HCT116 (cell line): ENCODE results near the gene ACOX3.

Experiments
- CTCF ChIP-seq, 3 experiments: fragments of 200-600 bp in 1 of 3; sonication (generic) in 1 of 3; IDR thresholded peaks in 2 of 3; conservative IDR thresholded peaks in 1 of 3; 2 replicates each; pipeline ENCODE4 v1.5.1; 2012 to 2017; ENCODE audit warnings: low read depth in 2 of 3, low read length in 2 of 3, antibody characterized with exemption in 1 of 3, borderline replicate concordance in 1 of 3, control low read depth in 1 of 3, mild to moderate bottlenecking in 1 of 3, mixed read lengths in 1 of 3, mixed run types in 1 of 3, moderate library complexity in 1 of 3; ENCODE audit not compliant: insufficient read depth in 1 of 3
- ELF1 ChIP-seq: IDR thresholded peaks from 2 replicates; pipeline ENCODE4 v1.6.1; 2012; ENCODE audit warnings: low read depth, borderline replicate concordance
- JUND ChIP-seq: IDR thresholded peaks from 2 replicates; pipeline ENCODE4 v1.6.1; 2012
- POLR2A ChIP-seq: IDR thresholded peaks from 2 replicates; pipeline ENCODE4 v1.7.0; 2011; ENCODE audit warnings: borderline replicate concordance; ENCODE audit not compliant: insufficient read depth, insufficient read length; ENCODE audit errors: extremely low read depth
- POLR2AphosphoS5 ChIP-seq: IDR thresholded peaks from 2 replicates; pipeline ENCODE4 v1.6.1; 2011; ENCODE audit warnings: mild to moderate bottlenecking, low read depth, low read length, moderate library complexity
- RAD21 ChIP-seq: IDR thresholded peaks from 2 replicates; pipeline ENCODE4 v1.6.1; 2012; ENCODE audit warnings: low read depth, mild to moderate bottlenecking
- YY1 ChIP-seq: IDR thresholded peaks from 2 replicates; pipeline ENCODE4 v1.6.1; 2011; ENCODE audit warnings: low read length, low read depth, moderate library complexity, mild to moderate bottlenecking; ENCODE audit not compliant: insufficient replicate concordance; ENCODE audit errors: extremely low read depth
- ZNF274 ChIP-seq: fragments of 200-500 bp; sonication (Bioruptor generic); IDR thresholded peaks from 2 replicates; pipeline ENCODE4 v1.6.1; 2014; ENCODE audit warnings: mild to moderate bottlenecking, low read depth, low read length, inconsistent platforms
- TF ChIP-seq, protein P1 (sequence below): IDR thresholded peaks from 2 replicates; pipeline ENCODE4 v1.6.1; 2012

GRCh38 chr4:8473920-8474590 lies 33.5 kb upstream of the ACOX3 start:
- TF ChIP-seq POLR2AphosphoS5 (no peak), CTCF (IDR thresholded peaks at IDR 0.05 in 2 of 3, conservative IDR thresholded peaks at IDR 0.05 in 1 of 3; ENCODE audit: borderline replicate concordance in 1 of 3, insufficient read depth in 1 of 3, low read depth in 2 of 3, low read length in 2 of 3) (no peak), ZNF274 (no peak), YY1 (no peak), JUND (no peak), ELF1 (no peak), POLR2A (no peak), RAD21 (no peak; the same call in 1 of the 2 replicates)
- TF ChIP-seq, protein P1, sequence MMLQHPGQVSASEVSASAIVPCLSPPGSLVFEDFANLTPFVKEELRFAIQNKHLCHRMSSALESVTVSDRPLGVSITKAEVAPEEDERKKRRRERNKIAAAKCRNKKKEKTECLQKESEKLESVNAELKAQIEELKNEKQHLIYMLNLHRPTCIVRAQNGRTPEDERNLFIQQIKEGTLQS = no peak
